BE2C (cell line): ENCODE data around the gene MSH6.

ENCODE experiments used
- DNase-seq: peaks from one replicate; pipeline ENCODE4 v3.0.0-alpha.2; 2020
- H3K27me3 ChIP-seq: fragments of 250-450 bp; sonication (Bioruptor Pico); 2 replicates; pipeline ENCODE4 v1.5.1; 2020; ENCODE audit warnings: mild to moderate bottlenecking
- H3K36me3 ChIP-seq: fragments of 250-450 bp; sonication (Bioruptor Pico); 2 replicates; pipeline ENCODE4 v1.5.1; 2020; ENCODE audit warnings: mild to moderate bottlenecking
- H3K4me1 ChIP-seq: fragments of 250-450 bp; sonication (Bioruptor Pico); 2 replicates; pipeline ENCODE4 v1.5.1; 2020
- H3K4me3 ChIP-seq: 2 replicates; pipeline ENCODE4 v1.5.1; 2011; ENCODE audit warnings: low read depth, low read length
- H3K9me3 ChIP-seq: fragments of 250-450 bp; sonication (Bioruptor Pico); 2 replicates; pipeline ENCODE4 v1.5.1; 2020
- TF ChIP-seq, protein P1 (sequence below): IDR thresholded peaks from 2 replicates; pipeline ENCODE4 v1.5.1; 2012; ENCODE audit warnings: mild to moderate bottlenecking, low read depth, low read length

Gene MSH6

GRCh38 chr2:47818777-47819176 lies 35.8 kb downstream of the MSH6 start:
- H3K9me3 ChIP-seq: no peaks in the 10 kb centered on the region
- no peak for DNase-seq
- TF ChIP-seq, protein P1, sequence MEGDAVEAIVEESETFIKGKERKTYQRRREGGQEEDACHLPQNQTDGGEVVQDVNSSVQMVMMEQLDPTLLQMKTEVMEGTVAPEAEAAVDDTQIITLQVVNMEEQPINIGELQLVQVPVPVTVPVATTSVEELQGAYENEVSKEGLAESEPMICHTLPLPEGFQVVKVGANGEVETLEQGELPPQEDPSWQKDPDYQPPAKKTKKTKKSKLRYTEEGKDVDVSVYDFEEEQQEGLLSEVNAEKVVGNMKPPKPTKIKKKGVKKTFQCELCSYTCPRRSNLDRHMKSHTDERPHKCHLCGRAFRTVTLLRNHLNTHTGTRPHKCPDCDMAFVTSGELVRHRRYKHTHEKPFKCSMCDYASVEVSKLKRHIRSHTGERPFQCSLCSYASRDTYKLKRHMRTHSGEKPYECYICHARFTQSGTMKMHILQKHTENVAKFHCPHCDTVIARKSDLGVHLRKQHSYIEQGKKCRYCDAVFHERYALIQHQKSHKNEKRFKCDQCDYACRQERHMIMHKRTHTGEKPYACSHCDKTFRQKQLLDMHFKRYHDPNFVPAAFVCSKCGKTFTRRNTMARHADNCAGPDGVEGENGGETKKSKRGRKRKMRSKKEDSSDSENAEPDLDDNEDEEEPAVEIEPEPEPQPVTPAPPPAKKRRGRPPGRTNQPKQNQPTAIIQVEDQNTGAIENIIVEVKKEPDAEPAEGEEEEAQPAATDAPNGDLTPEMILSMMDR: no peak
- H3K27me3 ChIP-seq: no peaks in the 10 kb centered on the region
- H3K4me1 ChIP-seq: no peaks in the 10 kb centered on the region
- no peaks in the 10 kb centered on the region; the same call in none of the 2 replicates for H3K36me3 ChIP-seq
- H3K4me3 ChIP-seq: no peak overlapping the region

DNA sequence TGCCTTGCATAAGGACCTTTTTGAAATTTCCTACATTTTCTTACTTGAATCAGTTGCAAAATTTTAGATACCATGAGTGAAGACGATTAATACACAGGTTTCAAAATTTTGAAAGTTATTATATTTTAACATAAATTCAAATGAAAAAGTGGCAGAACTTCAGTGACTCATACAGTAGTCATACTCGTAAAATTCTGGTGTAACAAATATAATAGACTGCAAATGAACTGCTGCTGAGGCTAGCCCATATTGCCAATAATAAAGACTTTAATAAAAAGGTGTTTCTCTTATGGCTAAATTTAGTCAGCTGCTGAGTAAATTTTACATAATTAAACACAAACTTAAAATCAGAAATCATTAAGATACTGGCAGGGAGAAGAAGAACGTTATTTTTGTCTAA lies 36.9 kb downstream of the MSH6 start:
- Histone ChIP-seq H3K4me3 (no peak overlapping the region), H3K36me3 (no peaks in the 10 kb centered on the region; the same call in none of the 2 replicates), H3K4me1 (no peaks in the 10 kb centered on the region), H3K9me3 (no peaks in the 10 kb centered on the region), H3K27me3 (no peaks in the 10 kb centered on the region)
- TF ChIP-seq, protein P1: no peak
- no peak for DNase-seq

- no peaks in the 10 kb centered on the region for H3K4me1 ChIP-seq
- H3K27me3 ChIP-seq: no peaks in the 10 kb centered on the region
- DNase-seq: no peak
- H3K4me3 ChIP-seq: no peak overlapping the region
- no peaks in the 10 kb centered on the region; the same call in none of the 2 replicates for H3K36me3 ChIP-seq
- TF ChIP-seq, protein P1: no peak
- no peaks in the 10 kb centered on the region for H3K9me3 ChIP-seq
These were observed 39.6 kb downstream of the MSH6 start for GRCh38 chr2:47822518-47822917.

DNA sequence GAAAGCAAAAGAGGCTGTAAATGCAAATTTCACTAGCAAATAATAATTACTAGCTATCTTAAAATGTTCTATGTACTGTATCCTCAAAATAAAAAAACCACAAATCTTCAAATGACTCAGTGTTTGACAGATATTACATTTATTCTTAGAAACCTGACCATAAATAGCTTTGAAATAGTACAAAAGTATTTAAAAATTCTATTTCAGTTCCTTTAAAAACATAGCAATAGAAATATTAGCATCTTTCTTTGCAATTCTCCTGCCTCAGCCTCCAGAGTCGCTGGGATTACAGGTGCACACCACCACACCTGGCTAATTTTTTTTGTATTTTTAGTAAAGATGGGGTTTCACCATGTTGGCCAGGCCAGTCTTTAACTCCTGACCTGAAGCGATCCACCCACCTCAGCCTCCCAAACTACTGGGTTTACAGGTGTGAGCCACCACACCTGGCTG lies 50.6 kb downstream of the MSH6 start:
- no peak overlapping the region for H3K4me3 ChIP-seq
- no peak for DNase-seq
- no peaks in the 10 kb centered on the region for H3K4me1 ChIP-seq
- TF ChIP-seq, protein P1: no peak
- peaks cover 3% of the 10 kb centered on the region for H3K36me3 ChIP-seq
- H3K9me3 ChIP-seq: no peaks in the 10 kb centered on the region
- H3K27me3 ChIP-seq: no peaks in the 10 kb centered on the region

GRCh38 chr2:47838249-47838648 lies 55.3 kb downstream of the MSH6 start:
- Histone ChIP-seq H3K9me3 (no peaks in the 10 kb centered on the region), H3K36me3 (no peaks in the 10 kb centered on the region; the same call in none of the 2 replicates), H3K4me3 (no peak overlapping the region), H3K4me1 (no peaks in the 10 kb centered on the region), H3K27me3 (no peaks in the 10 kb centered on the region)
- DNase-seq: no peak
- TF ChIP-seq, protein P1: no peak

DNA sequence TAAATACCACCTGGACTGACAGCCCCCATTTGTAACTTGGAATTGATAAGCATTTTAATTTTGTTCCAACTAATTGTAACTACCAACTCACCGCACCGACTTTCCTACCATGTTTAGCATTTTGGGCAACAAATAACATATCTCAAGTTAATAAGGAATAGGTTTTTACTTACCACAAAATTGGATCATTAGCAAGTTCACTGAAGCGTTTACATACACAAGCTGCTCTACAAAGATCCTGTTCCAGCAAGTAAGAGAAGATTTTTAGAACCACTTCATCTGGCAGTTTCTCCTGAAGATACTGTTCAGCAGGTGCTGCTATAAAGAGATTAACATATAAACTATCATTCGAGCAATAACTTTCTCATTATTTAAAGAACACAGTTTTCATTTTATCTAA lies 55.7 kb downstream of the MSH6 start:
- DNase-seq: no peak
- Histone ChIP-seq H3K27me3 (no peaks in the 10 kb centered on the region), H3K4me3 (no peak overlapping the region), H3K9me3 (no peaks in the 10 kb centered on the region), H3K36me3 (no peaks in the 10 kb centered on the region; the same call in none of the 2 replicates), H3K4me1 (no peaks in the 10 kb centered on the region)
- TF ChIP-seq, protein P1: no peak
